Fibroblast of skin of left quadriceps (primary cell): Measurements from ENCODE around the gene UMAD1.

Experiments
- DNase-seq, 2 experiments: peaks; one replicate each; pipeline ENCODE4 v3.0.0-alpha.2; 2013; ENCODE audit warnings: low read depth in 2 of 2

UMAD1 gene

GRCh38 chr7:7830122-7830878, 189.7 kb downstream of the UMAD1 start:
- DNase-seq: no peak

- DNase-seq: no peak
Measured at GRCh38 chr7:7832518-7832917, 192.0 kb downstream of the UMAD1 start.

- DNase-seq: no peak
Measured at GRCh38 chr7:7834761-7835160, 194.2 kb downstream of the UMAD1 start.

GRCh38 chr7:7841027-7841426, 200.5 kb downstream of the UMAD1 start:
- DNase-seq: no peak

GRCh38 chr7:7843240-7843639, 202.7 kb downstream of the UMAD1 start:
- DNase-seq: no peak

GRCh38 chr7:7843972-7844371, 203.4 kb downstream of the UMAD1 start:
- DNase-seq: no peak

- no peak for DNase-seq
Measured at GRCh38 chr7:7848246-7848645, 207.7 kb downstream of the UMAD1 start.

GRCh38 chr7:7848892-7849291, 208.3 kb downstream of the UMAD1 start:
- no peak for DNase-seq

- DNase-seq: no peak
Measured at GRCh38 chr7:7850150-7850549, 209.6 kb downstream of the UMAD1 start.

- DNase-seq: no peak
Measured at GRCh38 chr7:7851381-7851780, 210.8 kb downstream of the UMAD1 start.

GRCh38 chr7:7851991-7852390, 211.4 kb downstream of the UMAD1 start:
- DNase-seq: no peak

GRCh38 chr7:7857143-7857583, 216.6 kb downstream of the UMAD1 start:
- no peak for DNase-seq

- no peak for DNase-seq
Measured at GRCh38 chr7:7858559-7858958, 218.0 kb downstream of the UMAD1 start.

GRCh38 chr7:7859411-7859810, 218.9 kb downstream of the UMAD1 start:
- no peak for DNase-seq

- no peak for DNase-seq
Measured at GRCh38 chr7:7861211-7861633, 220.7 kb downstream of the UMAD1 start.

GRCh38 chr7:7862393-7862792, 221.8 kb downstream of the UMAD1 start:
- no peak for DNase-seq

GRCh38 chr7:7867846-7868571, 227.5 kb downstream of the UMAD1 start:
- DNase-seq: no peak

- DNase-seq: no peak
Measured at GRCh38 chr7:7868572-7868899, 228.0 kb downstream of the UMAD1 start.

- DNase-seq: no peak
Measured at GRCh38 chr7:7869036-7869435, 228.5 kb downstream of the UMAD1 start.

- no peak for DNase-seq
Measured at GRCh38 chr7:7869651-7870050, 229.1 kb downstream of the UMAD1 start.

GRCh38 chr7:7870555-7870954, 230.0 kb downstream of the UMAD1 start:
- no peak for DNase-seq

GRCh38 chr7:7876419-7876818, 235.9 kb downstream of the UMAD1 start:
- DNase-seq: no peak

GRCh38 chr7:7881581-7881980, 241.0 kb downstream of the UMAD1 start:
- DNase-seq: no peak
